Pulmonary artery endothelial cell (primary cell): ENCODE data around the gene TRAPPC2L. TPM values are rescaled to one million over a fixed set of nuclear protein-coding genes. Genes with fewer than 3 reads are reported as not detected.
A peak's percentile ranks its signal among the peaks of the same experiment; 100 is the strongest.

Experiments used
- DNase-seq: peaks from one replicate; pipeline ENCODE4 v3.0.0-alpha.2; 2011; ENCODE audit warnings: low read depth, low spot score
- total RNA-seq: library from RNA; depleted of rRNA; stranded (reverse); fragments of >200 nt; gene quantifications from 2 replicates; pipeline ENCODE4 v1.2.3, GENCODE V29; 2014

The TRAPPC2L gene
- total RNA-seq, 1 donor from 2014 or later = 62.0 TPM

DNA sequence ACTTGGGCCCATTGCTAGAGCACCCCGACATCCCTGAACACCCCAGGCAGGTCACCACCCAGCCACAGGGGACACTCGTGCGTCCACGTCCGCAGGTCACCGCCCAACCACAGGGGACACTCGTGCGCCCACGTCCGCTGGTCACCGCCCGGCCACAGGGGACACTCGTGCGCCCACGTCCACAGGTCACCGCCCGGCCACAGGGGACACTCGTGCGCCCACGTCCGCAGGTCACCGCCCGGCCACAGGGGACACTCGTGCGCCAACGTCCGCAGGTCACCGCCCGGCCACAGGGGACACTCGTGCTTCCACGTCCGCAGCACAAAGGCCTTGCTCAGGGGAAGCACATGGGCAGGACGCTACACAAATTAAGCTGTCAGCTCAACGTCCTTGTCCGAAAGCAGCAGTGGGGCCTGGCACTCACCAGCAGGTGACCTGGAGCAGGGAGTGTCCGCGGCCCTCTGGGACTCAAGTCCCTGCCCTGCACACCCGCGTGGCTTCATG lies 17.8 kb upstream of the TRAPPC2L start:
- DNase-seq = no peak

DNA sequence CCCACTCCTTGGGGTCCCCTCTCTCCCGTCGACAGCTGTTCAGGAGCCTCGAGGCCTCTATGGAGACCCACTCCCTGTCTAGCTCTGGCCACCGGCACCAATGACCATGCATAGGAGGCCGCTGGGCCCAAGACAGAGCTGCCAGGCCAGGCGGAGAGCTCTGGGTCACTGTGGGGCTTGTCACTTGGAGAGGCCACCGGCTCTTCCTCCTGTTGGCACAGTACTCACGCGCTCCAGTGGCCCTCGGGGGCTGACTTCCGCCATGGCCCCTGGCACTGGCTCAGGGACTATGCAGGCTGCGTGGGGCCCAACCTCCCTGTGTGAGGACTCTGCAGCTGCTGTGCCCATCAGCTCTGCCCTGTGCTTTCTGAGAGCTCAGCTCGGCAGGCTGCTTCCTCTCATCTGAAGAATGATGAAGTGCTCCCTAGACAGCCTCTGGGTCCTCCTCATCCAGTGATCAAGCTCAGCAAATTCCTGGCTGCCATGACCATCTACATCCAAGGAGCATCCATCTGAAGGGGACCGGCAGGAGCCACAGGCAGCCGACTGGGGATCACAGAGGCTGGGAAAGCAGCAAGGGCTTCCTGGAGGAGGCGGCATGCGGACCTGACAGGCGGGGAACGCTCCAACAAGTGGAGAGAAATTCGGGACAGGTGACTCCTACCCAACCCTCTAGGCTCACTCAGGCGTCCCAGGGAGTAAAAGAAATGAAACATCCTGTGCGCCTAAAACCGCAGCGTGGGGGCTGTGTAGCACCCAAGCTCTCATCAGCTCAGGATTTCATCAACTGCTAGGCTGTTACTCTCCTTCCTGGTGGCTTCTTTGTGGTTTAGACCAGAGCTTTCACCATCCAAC lies 17.0 kb upstream of the TRAPPC2L start:
- no peak for DNase-seq

DNA sequence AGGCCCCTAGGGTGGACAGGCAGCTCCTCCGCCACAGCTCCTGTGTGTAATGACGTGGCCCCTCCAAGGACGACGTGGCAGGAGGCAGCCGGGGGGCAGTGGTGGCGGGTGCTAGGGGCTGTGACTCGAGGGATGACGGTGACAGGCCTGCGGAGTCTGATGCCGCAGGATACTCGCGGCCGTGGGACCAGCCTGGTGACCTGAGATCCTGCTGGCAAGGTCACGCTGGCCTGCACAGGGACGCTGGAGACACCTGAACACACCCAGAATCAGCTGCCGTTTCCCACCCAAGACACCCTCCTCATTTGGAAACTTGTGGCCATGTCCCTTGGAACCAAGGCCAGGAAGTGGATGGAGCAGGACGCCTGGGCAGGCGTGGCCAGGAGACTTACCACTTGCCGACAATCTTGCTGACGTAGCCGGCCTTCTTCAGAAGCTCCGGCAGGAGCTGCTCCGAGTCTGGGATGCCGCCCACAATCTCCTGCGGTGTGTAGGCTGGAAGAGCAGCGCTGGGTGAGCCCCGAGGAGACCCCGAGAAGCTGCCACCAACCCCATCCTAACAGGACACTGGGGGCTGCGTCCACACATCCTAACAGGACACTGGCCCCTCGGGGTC lies 16.2 kb upstream of the TRAPPC2L start:
- no peak for DNase-seq

DNA sequence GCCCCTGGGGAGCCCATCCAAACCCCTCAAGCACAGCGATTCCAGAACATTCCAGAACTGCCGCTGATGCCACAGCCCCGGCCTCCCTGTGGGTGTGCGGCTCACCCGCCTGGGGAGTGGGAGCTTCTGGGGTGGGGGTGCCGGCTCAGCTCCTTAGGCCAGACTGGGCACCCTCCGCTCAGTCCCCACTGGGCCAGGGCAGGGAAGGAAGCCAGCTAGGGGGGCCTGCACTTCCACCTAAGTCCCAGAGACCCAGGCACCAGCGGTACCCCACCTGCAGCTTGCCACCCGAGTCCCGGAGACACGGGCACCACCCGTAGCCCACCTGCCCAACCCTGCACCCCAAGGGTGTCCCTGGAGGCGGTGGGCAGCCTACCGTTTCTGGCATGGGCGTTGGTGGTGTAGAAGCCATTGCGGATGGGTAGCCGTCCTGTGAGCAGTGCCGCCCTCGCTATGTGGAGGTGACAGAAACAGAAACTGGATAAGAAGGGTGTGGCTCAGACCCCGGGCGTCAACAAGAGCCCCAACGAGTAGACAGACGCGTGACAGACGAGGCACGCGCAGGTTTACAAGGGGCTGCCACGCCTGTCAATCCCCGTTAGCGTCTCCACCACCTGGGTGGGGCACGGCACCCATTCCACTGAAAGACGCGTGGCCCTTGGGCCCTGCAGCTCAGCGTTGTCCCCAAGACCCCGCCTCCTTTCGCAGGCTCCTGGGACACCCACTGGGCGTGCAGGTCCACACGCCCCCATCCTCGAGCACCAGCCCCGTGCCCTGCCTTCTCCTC lies 15.2 kb upstream of the TRAPPC2L start:
- no peak for DNase-seq

DNA sequence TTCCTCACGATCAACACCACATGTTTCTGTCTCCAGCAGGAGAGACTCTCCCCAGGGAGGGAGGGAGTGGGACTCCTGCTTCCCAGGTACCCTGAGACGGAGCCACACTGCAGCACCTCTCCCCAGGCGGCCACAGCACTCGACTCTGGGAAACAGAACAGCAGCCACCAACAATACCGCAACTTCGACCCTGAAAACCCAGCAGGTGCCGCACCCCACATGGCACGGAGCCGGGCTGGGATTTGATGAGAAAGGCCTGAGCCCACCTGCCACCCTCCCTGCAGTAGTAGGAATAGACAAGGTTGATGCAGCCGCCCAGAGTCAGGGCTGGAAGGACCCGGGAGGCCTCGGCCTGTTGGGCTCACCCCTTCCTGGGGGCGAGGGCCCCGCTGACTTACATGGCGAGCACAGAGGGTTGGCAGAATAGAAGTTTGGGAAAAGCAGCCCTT lies 14.6 kb upstream of the TRAPPC2L start:
- no peak for DNase-seq

DNA sequence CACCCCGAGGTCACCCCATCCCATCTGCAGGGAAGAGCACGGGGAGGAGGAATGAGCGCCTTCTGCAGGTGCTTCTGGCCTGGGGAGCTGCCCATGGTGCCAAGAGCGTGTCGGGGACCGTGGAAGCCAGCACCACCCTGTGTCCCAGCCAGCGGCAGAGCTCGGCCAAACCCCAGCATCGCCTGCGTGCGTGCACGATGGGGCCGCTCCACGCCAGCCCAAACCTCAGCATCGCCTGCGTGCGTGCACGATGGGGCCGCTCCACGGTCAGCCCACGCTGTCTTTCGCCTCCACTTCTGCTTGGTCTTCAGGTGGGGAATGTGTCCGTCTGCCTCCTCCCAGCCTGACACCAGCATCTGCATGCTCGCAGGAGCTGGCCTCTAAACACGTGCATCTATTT lies 14.1 kb upstream of the TRAPPC2L start:
- no peak for DNase-seq

DNA sequence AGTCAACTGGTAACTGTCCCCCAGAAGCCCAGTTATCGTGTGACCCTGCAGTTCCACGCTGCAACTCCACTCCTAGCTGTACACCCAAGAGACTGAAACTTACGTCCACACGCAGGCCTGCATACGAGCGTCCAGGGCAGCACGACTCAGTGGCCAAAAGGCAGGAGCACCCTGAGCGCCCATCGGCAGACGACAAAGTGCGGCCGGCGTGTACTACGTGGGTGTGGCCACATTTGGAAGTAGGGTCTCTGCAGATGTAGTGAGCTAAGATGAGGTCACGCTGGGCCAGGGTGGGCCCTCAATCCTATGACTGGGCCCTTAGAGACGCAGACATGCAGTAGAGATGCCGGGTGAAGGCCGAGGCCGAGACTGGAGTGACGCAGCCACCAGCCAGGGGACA lies 13.7 kb upstream of the TRAPPC2L start:
- no peak for DNase-seq

DNA sequence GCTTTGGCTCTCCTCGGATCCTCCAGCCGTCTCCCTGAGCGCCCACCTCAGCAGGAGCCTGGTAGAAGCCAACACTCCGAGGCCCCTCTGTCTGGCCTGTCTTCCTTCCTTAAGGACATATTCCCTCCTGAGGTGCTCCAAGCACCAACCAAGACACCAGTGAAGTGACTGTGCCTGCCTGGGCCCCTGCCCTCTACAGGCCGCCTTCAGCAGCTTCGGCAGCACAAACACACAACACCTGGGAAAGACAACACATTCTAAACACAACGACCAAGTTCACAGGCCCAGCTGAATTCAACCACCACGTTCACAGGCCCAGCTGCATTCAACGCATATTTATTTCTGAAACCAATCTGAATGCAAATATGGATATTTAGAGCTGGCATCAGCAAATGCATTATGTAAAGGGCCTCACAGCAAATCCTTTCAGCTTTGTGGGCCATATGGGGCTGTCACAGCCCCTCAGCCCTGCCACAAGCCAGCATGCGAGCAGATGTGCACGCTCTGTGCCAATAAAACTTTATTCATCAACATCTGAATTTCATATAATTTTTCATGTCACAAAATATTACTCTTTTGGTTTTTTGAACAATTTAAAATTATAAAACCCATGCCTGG lies 12.4 kb upstream of the TRAPPC2L start:
- DNase-seq = no peak

DNA sequence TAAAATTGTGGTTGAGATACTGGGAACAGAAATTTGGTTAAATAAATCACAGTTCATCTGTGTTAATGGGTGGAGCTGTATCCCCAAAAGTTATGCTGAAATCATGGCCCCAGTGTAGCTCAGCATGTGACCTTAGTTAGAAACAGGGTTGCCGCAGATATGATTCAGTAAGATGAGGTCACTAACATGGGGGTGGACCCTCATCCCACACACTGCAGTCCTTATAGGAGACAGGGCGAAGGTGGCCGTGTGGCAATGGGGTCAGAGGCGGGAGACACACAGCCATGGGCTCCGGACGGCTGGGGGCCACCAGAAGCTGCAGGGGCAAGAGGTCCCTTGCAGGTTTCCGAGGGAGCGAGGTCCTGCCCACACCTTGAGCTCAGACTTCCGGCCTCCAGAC lies 10.8 kb upstream of the TRAPPC2L start:
- DNase-seq = no peak

DNA sequence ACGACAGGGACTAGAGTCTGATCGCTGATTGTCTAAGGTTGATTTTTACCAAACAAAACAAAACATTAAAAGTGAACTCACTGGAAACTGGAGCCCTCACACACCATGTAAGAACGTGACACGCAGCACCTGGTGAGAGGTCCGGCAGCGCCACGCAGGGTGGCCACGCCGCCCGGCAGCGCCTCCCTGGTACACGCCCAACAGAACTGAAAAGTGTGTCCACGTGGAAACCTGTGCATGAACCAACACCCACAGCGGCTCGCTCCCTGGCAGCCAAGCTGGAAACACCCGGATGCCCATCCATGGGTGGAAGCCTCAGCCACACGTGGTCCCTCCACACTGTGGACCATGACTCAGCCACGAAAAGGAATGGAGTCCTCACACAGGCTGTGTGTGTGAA lies 9.3 kb upstream of the TRAPPC2L start:
- DNase-seq = no peak

DNA sequence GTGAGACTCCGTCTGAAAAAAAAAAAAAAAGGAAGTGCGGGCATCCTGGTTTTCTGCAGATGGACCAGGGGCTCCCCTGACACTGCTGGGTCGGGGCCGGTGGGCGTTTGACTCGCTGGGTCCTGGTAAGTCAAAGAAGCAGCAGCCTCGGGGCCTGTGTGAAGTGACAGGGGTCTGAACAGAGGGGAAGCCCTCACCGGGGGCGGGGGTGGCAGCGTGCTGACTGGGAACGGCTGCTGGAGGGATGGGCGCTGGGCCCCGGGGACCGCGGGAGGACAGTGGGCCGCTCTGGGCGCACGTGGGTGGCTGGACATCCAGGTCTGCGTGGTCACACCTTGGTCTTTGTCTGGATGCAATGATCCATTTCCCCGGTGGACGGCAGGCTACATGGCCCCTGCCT lies 8.4 kb upstream of the TRAPPC2L start:
- no peak for DNase-seq

DNA sequence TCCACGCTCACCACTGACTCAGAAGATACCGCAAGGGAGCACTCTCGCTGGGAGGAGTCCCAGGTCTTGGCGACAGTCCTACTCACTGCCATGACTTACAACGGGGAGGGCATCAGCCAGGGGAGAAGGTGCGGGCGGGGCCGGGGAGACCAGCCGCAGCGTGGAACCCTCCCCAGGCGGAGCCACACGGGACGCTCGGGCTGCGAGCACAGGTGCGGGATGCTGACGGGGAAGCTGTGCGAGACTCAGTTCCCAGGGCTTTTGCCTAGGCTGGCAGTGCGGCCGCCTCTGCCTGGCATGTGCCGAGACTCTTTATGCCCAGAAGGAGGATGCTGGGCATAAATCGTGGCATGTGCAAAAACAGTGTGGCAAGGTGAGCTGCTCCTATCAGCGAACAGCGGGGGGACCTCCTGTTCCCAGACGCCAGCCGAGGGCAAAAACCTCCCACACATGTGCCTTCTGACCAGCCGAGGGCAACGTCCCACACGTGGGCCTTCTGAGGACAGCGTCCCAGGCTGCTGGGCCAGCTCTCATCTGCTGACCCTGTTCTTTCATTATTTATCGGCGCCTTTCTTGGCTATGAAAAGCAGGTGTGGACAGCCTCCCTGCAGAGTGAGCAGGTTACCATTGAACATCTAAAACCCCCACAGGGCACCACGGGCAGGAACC lies 6.3 kb upstream of the TRAPPC2L start:
- DNase-seq = no peak

DNA sequence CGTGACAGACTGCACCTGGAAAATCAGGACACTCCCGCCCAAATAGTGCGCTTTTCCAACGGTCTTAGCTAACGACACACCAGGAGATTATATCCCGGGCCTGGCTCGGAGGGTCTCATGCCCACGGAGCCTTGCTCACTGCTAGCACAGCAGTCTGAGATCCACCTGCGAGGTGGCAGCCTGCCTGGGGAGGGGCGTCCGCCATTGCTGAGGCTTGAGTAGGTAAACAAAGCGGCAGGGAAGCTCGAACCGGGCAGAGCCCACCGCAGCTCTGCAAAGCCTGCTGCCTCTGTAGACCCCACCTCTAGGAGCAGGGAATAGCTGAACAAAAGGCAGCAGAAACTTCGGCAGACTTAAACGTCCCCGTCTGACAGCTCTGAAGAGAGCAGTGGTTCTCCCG lies 5.3 kb upstream of the TRAPPC2L start:
- DNase-seq = no peak

DNA sequence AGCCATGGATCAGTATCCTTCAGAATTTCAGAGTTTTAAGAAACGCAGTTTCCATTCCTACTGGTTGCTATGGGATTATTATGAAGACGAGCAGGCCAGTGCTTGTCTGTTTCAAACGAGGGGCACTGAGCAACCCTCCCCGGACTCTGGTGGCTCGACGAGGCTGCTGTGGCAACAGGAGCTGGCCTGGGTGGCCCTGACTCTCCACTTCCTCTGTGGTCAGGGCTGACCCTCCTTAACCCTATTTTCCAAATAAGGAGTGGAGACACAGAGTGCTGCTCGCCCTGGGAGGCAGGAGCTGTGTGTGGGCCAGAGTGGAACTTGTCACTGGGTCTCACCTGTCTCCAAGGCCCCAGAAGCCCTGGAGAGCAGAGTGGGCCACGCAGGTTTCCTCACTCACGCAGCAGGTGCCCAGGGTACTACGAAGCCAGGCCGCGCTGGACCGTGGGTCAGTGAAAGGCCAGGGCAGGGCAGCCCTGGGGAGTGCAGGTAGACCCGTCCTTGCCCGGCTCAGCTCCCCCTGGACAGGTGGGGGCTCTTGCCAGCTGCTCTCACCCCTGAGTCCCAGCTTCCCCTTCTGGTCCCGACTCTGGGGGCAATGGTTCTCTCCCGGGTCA lies 3.5 kb upstream of the TRAPPC2L start:
- no peak for DNase-seq

DNA sequence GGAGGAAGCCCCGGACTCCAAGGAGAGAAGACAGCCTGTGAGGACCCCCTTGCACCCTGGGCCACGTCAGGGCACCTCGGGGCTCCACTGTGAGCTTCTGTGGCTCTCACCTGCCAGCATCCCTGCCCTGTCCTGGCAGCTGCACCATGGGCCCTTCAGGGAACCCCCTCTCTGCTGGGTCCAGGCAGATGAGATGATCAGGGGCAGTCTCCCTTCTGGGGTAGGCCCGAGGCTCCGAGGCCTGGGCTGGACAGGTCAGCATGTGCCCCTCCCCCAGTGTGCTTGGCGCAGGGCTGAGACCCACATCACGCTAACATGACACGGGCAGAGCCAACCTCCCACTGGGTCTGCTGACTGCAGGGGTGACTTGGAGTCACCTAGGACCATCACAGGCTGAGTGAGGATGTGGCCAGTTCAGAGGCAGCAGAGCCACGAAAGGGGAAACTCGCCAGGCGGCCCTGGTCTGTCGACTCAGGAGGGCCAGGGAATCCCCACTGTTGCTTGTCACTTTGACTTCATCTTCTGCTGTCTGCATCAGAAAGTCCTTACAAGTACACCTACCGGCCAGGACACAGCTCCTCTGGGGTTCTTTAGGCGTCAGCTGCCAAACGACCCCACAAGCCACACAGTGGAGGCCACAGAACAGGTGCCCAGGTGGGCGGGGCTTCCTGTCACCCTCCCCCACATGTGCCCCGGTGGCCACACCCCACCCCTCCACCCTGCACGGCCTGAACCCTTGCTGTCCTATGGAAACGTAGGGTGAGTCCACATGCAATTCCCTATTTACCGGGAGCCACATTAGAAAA lies 2.4 kb upstream of the TRAPPC2L start:
- DNase-seq = no peak

DNA sequence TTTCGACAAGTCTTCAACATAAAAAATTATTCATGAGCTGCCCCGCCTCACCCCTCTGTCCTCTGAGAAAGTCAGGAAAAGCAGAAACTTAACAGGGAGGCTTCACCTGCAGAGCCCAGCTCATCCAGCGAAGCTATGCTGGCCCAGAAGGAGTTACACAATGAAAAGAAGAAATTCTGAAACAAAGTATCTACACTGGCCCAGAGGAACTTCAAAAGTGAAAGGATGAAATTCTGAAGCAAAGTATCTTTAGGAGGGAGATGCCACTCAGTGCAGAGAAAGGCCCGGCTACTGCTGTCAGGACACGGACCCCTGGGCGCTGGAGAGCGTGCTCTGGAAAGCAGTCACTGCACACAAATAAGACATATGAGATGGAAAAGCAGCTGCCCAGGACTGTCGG lies 1.8 kb upstream of the TRAPPC2L start:
- DNase-seq = no peak

DNA sequence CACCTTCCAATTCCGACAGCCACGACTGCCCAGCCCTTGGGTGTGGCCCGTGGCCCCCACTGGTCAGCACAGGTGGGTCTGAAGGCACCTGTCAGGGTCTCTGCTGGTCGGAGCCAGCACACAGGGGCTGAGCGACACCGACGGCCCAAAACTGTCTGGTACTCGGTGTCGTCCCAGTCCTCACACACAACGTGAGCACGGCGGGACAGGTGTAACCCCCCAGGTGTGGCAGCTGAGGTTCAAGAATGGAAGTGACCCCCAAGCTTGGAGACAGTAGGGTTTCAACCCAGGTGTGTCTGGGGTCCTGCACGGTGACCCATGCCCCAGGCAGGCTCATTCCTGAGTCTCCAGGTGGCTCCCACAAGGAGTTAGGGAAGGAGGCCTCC lies 1.2 kb upstream of the TRAPPC2L start:
- DNase-seq = no peak

DNA sequence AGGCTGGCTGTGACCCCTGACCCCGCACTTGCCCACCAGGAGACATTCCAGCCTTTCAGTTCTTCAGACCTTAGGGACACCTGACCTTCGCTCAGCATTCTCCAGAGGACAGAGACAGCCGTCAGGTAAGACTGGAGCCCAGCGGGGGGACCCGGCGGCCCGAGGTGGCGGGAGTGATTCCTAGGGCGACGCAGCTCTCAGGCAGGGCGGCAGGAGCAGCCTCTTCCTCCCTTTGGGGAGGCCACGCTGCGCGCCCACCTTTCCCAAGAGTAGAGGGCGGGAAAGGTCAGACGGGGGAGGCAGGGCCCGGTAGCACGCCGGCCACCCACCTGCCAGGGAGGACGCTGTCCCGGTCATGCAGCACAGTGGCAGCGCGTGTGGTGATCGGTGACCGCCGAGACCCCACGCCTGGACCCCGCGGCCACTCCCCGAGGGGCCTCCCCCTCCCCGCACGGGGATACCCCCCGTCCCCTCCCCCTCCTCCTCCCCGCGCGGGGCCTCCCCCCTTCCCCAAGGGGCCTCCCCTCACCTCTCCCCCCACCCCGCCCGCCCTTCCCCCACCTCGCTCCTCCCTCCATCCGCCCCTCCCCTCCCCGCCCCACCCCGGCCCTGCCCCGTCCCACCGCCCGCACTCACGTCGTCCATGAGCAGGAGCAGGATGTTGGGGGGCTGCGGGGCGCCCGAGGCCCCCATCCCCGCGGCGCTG lies 652 bp upstream of the TRAPPC2L start:
- no peak for DNase-seq

DNA sequence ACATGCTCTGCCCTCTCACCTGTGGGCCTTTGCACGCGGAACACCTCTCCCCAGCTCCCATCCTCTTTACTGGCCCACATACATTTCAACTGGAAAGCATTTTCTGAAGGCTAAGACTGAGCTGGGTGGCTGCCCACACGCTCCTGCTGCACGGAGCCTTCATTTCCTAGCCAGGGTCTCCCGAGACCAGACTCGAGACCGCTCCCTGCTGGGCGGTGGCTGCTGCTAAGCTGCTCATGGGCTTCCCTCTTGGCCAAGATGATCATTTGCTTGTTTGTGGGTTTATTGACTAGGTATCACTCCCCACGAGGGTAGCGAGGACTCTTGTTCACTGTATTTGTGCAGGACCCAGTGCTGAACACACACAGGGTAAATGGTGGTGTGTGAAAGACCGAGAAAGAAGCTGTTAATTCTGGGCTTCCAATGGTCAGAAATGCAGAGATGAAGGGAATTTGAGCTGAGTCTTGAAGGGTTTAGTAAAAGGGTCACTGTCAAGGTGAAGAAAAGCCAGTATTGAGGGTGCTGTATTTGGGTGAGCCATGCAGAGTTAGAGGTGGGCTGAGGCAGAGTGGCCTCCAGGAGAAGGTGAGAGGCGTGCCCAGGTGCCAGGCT lies 907 bp downstream of the TRAPPC2L start:
- DNase-seq = peak; percentile 49
